Measurements from ENCODE around the gene FIBIN. TPM values are rescaled to one million over a fixed set of nuclear protein-coding genes. Genes with fewer than 3 reads are reported as not detected.

The FIBIN gene
- total RNA-seq, 1 donor from 2014 or later = 42.8 TPM

DNA sequence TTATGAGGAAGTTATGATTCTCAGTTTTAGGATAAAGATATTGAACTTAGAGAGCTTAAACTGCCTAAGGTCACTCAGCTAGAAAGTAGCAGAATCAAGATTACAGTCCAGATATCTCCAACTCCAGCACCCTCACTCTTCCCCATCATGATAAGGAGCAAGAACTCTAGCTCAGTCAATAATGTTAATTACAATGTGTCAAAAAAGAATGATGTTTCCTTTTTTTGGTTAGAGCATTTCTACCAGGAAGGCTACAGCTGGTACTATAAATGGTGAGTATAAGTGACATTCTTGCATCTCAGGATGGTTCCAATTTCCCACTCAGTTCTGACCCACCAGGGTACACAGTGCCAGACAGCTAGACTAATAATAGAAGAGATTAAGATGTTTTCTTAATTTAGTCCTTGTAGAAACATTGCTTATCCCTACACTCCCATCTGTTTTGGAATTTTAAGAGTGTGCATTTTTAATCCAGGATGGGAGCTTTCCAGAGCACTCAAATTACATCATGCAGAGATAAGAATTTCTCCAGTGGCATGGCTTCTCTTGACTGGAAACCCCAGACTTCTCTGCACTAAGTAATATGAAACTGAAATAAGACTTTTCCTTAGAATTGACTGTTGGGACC lies 25.1 kb downstream of the FIBIN start:
- Histone ChIP-seq H3K27ac (ENCODE audit: low read depth, low read length) (no peak overlapping the region), H3K4me1 (ENCODE audit: control insufficient read depth in 3 of 3, insufficient read depth in 3 of 3, low read length in 3 of 3) (no peaks in the 10 kb centered on the region), H3K4me3 (ENCODE audit: low read length in 3 of 3) (no peak overlapping the region), H3K27me3 (ENCODE audit: control insufficient read depth in 3 of 3, insufficient read depth in 3 of 3, low read length in 3 of 3) (no peaks in the 10 kb centered on the region), H3K36me3 (ENCODE audit: control insufficient read depth in 3 of 3, insufficient read depth in 3 of 3, low read length in 3 of 3) (no peaks in the 10 kb centered on the region), H3K9me3 (ENCODE audit: control insufficient read depth in 3 of 3, low read length in 3 of 3) (no peaks in the 10 kb centered on the region), H3K9ac (ENCODE audit: low read depth in 1 of 3, low read length in 3 of 3) (no peak overlapping the region)

DNA sequence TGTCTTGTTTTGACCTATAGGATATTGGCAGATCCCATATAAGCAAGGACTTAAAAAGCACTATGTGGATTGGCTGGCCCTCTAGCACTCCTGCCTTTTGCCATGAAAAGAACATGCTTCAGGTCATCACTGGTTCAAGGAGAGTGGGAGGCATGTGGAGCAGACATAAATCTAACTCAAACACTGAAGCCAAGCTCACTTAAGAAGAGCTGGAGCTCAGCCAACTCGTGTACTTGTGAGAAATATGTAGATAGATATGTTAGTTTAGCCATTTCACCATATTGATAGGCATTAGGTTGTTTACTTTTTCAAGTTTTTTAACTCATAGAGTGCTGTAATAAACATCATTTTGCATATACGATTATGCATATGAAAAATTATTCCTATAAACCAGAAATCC lies 26.8 kb downstream of the FIBIN start:
- no peaks in the 10 kb centered on the region for H3K9me3 ChIP-seq (ENCODE audit: control insufficient read depth in 3 of 3, low read length in 3 of 3)

DNA sequence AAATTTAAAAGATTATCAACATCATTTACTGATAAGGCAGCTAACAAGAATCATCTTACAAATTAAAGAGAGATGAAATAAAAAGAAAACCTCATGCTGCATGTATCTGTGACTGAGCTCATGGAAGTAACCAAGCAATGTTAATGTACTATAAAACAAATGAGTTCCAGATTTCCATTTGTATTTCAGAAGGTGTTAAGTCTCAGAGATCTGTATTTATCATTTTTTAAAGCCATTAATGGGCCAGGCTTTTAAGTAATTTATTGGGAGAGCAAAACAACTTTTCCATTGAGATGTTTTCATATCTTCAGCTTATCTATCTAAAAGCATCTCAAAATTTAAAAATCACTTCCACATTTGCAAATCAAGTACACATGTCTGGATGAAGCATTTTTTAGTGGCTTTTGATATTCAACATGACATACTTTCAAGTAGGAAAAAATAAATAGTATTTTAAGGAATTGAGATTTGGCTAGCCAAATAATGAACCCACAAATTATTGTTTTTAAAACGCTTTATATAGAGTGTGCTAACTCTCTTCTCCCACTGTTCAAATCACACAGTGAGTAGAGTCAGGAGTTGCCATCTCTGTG lies 28.8 kb downstream of the FIBIN start:
- H3K27me3 ChIP-seq (ENCODE audit: control insufficient read depth in 3 of 3, insufficient read depth in 3 of 3, low read length in 3 of 3) = peaks cover 0 to 3% (median 0%) of the 10 kb centered on the region in 3 donors
- H3K27ac ChIP-seq (ENCODE audit: low read depth, low read length) = no peak overlapping the region
- no peak overlapping the region for H3K9ac ChIP-seq (ENCODE audit: low read depth in 1 of 3, low read length in 3 of 3)
- no peaks in the 10 kb centered on the region for H3K36me3 ChIP-seq (ENCODE audit: control insufficient read depth in 3 of 3, insufficient read depth in 3 of 3, low read length in 3 of 3)
- H3K4me3 ChIP-seq (ENCODE audit: low read length in 3 of 3) = no peak overlapping the region
- no peaks in the 10 kb centered on the region for H3K4me1 ChIP-seq (ENCODE audit: control insufficient read depth in 3 of 3, insufficient read depth in 3 of 3, low read length in 3 of 3)
- no peaks in the 10 kb centered on the region for H3K9me3 ChIP-seq (ENCODE audit: control insufficient read depth in 3 of 3, low read length in 3 of 3)

More for the DNA sequence above, 26.8 kb downstream of the FIBIN start:
- Histone ChIP-seq H3K4me3 (ENCODE audit: low read length in 3 of 3) (no peak overlapping the region), H3K36me3 (ENCODE audit: control insufficient read depth in 3 of 3, insufficient read depth in 3 of 3, low read length in 3 of 3) (no peaks in the 10 kb centered on the region), H3K27me3 (ENCODE audit: control insufficient read depth in 3 of 3, insufficient read depth in 3 of 3, low read length in 3 of 3) (no peaks in the 10 kb centered on the region), H3K4me1 (ENCODE audit: control insufficient read depth in 3 of 3, insufficient read depth in 3 of 3, low read length in 3 of 3) (no peaks in the 10 kb centered on the region), H3K9ac (ENCODE audit: low read depth in 1 of 3, low read length in 3 of 3) (no peak overlapping the region), H3K27ac (ENCODE audit: low read depth, low read length) (no peak overlapping the region)

DNA sequence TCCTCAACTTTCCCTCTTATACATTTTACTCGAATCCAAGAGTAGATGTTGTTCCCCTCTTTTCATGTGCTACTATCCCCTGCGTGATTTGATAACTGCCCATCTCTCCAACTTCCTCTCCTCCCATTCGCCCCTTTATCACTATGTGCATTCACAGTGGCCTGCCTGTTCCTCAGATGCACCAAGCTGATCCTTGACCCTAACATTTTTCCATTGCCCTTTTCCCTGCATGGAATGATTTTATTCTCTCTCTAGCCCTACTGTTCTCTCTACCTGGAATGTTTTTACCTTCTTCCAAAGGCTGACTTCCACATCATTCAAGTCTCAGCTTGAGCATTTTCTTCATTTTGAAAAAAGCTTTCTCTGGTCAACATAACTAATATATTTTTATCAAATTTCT lies 31.0 kb downstream of the FIBIN start:
- Histone ChIP-seq H3K27ac (ENCODE audit: low read depth, low read length) (no peak overlapping the region), H3K9ac (ENCODE audit: low read depth in 1 of 3, low read length in 3 of 3) (no peak overlapping the region), H3K27me3 (ENCODE audit: control insufficient read depth in 3 of 3, insufficient read depth in 3 of 3, low read length in 3 of 3) (peaks cover 0 to 3% (median 0%) of the 10 kb centered on the region in 3 donors), H3K9me3 (ENCODE audit: control insufficient read depth in 3 of 3, low read length in 3 of 3) (no peaks in the 10 kb centered on the region), H3K4me1 (ENCODE audit: control insufficient read depth in 3 of 3, insufficient read depth in 3 of 3, low read length in 3 of 3) (no peaks in the 10 kb centered on the region), H3K4me3 (ENCODE audit: low read length in 3 of 3) (no peak overlapping the region), H3K36me3 (ENCODE audit: control insufficient read depth in 3 of 3, insufficient read depth in 3 of 3, low read length in 3 of 3) (no peaks in the 10 kb centered on the region)

DNA sequence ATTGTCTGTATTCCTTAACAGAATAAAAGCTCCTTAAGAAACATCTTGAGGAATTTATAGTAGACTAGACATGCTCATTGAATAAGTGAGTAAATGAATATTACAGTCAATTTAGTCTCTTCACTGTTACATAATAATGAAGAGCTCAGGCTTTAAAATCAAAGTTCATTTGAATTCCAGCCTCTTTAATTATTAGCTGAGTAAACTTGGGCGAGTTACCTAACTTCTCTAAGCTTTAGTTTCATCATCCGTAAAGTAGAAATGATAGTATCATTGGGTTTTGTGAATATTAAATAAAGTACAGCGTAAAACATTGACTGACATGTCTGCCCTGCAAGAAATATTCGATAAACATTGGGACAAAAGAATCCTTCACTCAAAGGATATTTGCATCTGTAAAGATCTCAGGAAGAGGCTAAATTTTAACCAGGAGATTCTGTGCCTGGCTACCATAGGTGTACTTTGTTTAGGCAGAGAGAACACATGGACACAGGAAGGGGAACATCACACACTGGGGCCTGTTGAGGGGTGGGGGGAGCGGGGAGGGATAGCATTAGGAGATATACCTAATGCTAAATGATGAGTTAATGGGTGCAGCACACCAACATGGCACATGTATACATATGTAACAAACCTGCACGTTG lies 31.5 kb downstream of the FIBIN start:
- no peak overlapping the region for H3K4me3 ChIP-seq (ENCODE audit: low read length in 3 of 3)
- H3K36me3 ChIP-seq (ENCODE audit: control insufficient read depth in 3 of 3, insufficient read depth in 3 of 3, low read length in 3 of 3) = no peaks in the 10 kb centered on the region
- H3K9ac ChIP-seq (ENCODE audit: low read depth in 1 of 3, low read length in 3 of 3) = no peak overlapping the region
- peaks cover 0 to 3% (median 0%) of the 10 kb centered on the region in 3 donors for H3K27me3 ChIP-seq (ENCODE audit: control insufficient read depth in 3 of 3, insufficient read depth in 3 of 3, low read length in 3 of 3)
- H3K27ac ChIP-seq (ENCODE audit: low read depth, low read length) = no peak overlapping the region
- H3K9me3 ChIP-seq (ENCODE audit: control insufficient read depth in 3 of 3, low read length in 3 of 3) = no peaks in the 10 kb centered on the region
- no peaks in the 10 kb centered on the region for H3K4me1 ChIP-seq (ENCODE audit: control insufficient read depth in 3 of 3, insufficient read depth in 3 of 3, low read length in 3 of 3)

DNA sequence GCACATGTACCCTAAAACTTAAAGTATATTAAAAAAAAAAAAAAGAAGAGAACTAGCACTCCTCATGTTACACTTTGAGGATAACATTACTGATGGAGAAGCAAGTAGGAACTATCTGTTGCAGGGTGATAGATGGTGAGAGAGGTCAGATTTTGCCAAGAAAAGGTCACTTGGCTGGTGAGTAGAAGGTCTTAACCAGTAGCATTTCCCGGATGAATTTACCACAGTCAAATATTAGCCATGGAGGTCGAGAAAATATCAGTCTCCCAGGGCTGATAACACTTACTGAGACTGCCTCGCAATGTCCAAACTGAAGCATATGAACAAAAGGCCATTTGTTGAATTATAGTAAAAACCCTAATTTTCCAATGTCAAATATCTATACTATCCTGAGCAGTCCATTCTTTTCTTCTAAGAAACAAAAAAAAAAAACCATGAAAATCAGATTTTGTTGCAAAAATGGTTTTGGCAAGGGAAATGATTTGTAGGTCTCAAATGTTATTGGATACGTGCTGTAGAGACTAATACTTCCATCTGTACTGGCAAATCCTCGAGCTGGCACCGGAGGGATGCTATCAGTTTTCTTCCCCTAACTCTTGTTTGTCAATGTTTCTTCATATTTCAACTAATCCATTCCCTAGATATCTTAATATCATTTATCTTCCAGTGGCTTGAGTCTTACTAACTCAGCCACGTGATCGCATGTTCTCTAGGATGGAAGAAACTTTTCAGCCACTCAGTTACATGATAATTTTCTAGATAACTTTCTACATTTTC lies 32.2 kb downstream of the FIBIN start:
- no peak overlapping the region for H3K4me3 ChIP-seq (ENCODE audit: low read length in 3 of 3)
- peaks cover 0 to 3% (median 0%) of the 10 kb centered on the region in 3 donors for H3K27me3 ChIP-seq (ENCODE audit: control insufficient read depth in 3 of 3, insufficient read depth in 3 of 3, low read length in 3 of 3)
- H3K9me3 ChIP-seq (ENCODE audit: control insufficient read depth in 3 of 3, low read length in 3 of 3) = no peaks in the 10 kb centered on the region
- H3K9ac ChIP-seq (ENCODE audit: low read depth in 1 of 3, low read length in 3 of 3) = no peak overlapping the region
- H3K27ac ChIP-seq (ENCODE audit: low read depth, low read length) = no peak overlapping the region
- H3K36me3 ChIP-seq (ENCODE audit: control insufficient read depth in 3 of 3, insufficient read depth in 3 of 3, low read length in 3 of 3) = no peaks in the 10 kb centered on the region
- no peaks in the 10 kb centered on the region for H3K4me1 ChIP-seq (ENCODE audit: control insufficient read depth in 3 of 3, insufficient read depth in 3 of 3, low read length in 3 of 3)

DNA sequence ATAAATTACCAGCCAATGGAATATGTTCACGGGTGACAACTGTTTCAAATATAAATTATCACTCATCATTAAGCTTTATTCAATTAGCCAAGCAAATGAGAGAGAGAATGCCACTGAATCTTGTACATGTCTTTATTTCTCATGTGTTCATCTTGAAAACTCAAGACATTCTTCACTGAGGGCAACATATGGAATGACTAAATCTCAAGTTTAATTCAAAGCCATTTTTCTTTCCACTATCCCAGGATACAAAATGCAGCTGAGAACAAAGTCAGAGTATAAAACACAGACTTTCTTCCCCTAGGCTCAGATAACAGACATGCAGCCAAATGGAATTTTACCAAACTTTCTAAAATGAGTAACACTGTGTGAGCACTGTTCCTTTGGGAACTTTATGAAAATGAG lies 34.7 kb downstream of the FIBIN start:
- Histone ChIP-seq H3K4me3 (ENCODE audit: low read length in 3 of 3) (no peak overlapping the region), H3K36me3 (ENCODE audit: control insufficient read depth in 3 of 3, insufficient read depth in 3 of 3, low read length in 3 of 3) (no peaks in the 10 kb centered on the region), H3K27me3 (ENCODE audit: control insufficient read depth in 3 of 3, insufficient read depth in 3 of 3, low read length in 3 of 3) (peaks cover 0 to 3% (median 0%) of the 10 kb centered on the region in 3 donors), H3K9me3 (ENCODE audit: control insufficient read depth in 3 of 3, low read length in 3 of 3) (no peaks in the 10 kb centered on the region), H3K4me1 (ENCODE audit: control insufficient read depth in 3 of 3, insufficient read depth in 3 of 3, low read length in 3 of 3) (no peaks in the 10 kb centered on the region), H3K9ac (ENCODE audit: low read depth in 1 of 3, low read length in 3 of 3) (no peak overlapping the region), H3K27ac (ENCODE audit: low read depth, low read length) (no peak overlapping the region)

DNA sequence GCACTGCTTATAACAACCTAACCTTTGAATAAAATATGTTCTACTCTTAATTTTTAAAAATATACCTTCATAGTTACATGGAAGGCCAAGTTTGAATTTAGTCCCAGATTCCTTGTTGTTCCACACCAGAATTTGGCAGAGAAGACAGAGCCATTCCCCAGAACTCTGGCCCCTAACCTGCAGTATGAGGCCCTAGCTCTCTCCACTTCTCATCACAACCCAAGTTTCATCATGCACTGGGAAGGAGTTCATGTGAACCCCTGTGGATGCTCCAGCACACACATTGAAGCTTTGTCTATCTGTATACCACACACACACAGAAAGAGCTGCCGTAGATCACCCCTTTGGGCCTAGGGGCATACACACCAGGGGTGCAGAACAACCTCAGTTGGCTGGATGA lies 36.1 kb downstream of the FIBIN start:
- no peak overlapping the region for H3K9ac ChIP-seq (ENCODE audit: low read depth in 1 of 3, low read length in 3 of 3)
- peaks cover 0 to 3% (median 0%) of the 10 kb centered on the region in 3 donors for H3K27me3 ChIP-seq (ENCODE audit: control insufficient read depth in 3 of 3, insufficient read depth in 3 of 3, low read length in 3 of 3)
- H3K9me3 ChIP-seq (ENCODE audit: control insufficient read depth in 3 of 3, low read length in 3 of 3) = no peaks in the 10 kb centered on the region
- H3K27ac ChIP-seq (ENCODE audit: low read depth, low read length) = no peak overlapping the region
- no peaks in the 10 kb centered on the region for H3K4me1 ChIP-seq (ENCODE audit: control insufficient read depth in 3 of 3, insufficient read depth in 3 of 3, low read length in 3 of 3)
- no peaks in the 10 kb centered on the region for H3K36me3 ChIP-seq (ENCODE audit: control insufficient read depth in 3 of 3, insufficient read depth in 3 of 3, low read length in 3 of 3)
- H3K4me3 ChIP-seq (ENCODE audit: low read length in 3 of 3) = no peak overlapping the region

DNA sequence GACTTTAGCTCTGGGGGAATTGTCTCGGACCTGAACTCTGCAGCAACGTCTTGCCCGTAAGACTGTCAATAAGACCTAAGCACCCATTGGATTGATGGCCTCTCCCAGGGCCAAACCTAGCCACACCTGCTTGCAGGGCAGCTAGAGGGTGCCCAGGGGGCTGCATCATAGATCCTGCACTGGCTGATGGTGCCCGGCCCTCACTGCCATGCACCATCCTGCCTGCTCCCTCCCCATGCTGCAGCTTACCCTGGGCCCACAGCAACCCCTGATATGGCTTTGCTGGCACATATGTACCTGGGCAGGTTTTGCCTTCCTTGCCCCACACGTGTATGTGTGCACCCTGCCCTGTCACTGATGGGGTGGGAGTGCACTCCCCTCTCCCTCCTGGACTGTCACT lies 37.8 kb downstream of the FIBIN start:
- H3K27ac ChIP-seq (ENCODE audit: low read depth, low read length) = no peak overlapping the region
- H3K4me3 ChIP-seq (ENCODE audit: low read length in 3 of 3) = no peak overlapping the region
- no peaks in the 10 kb centered on the region for H3K4me1 ChIP-seq (ENCODE audit: control insufficient read depth in 3 of 3, insufficient read depth in 3 of 3, low read length in 3 of 3)
- peaks cover 0 to 3% (median 0%) of the 10 kb centered on the region in 3 donors for H3K27me3 ChIP-seq (ENCODE audit: control insufficient read depth in 3 of 3, insufficient read depth in 3 of 3, low read length in 3 of 3)
- no peak overlapping the region for H3K9ac ChIP-seq (ENCODE audit: low read depth in 1 of 3, low read length in 3 of 3)
- H3K9me3 ChIP-seq (ENCODE audit: control insufficient read depth in 3 of 3, low read length in 3 of 3) = peaks cover 0 to 3% (median 0%) of the 10 kb centered on the region in 3 donors
- H3K36me3 ChIP-seq (ENCODE audit: control insufficient read depth in 3 of 3, insufficient read depth in 3 of 3, low read length in 3 of 3) = no peaks in the 10 kb centered on the region

DNA sequence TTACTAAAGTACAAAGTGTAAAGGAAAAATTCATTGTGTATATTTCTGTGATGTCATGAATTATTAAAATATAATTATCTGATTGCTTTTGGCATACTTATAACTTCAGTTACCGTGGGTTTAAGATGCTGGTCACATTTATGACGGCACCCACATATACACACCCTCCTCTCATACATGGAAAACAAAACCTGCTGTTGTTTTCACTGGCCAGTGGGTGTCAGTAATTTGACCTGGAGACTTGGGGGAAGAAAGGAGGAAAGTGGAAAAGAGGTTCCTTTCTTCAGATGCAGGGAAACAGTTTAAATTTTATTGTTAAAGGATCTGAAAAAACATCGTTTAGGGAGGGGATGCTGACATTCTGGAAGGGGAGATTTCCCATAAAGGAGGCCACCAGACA lies 46.0 kb downstream of the FIBIN start:
- Histone ChIP-seq H3K4me3 (ENCODE audit: low read length in 3 of 3) (no peak overlapping the region), H3K27me3 (ENCODE audit: control insufficient read depth in 3 of 3, insufficient read depth in 3 of 3, low read length in 3 of 3) (no peaks in the 10 kb centered on the region), H3K4me1 (ENCODE audit: control insufficient read depth in 3 of 3, insufficient read depth in 3 of 3, low read length in 3 of 3) (peaks cover 0 to 4% (median 3%) of the 10 kb centered on the region in 3 donors), H3K27ac (ENCODE audit: low read depth, low read length) (no peak overlapping the region), H3K9me3 (ENCODE audit: control insufficient read depth in 3 of 3, low read length in 3 of 3) (peaks cover 0 to 3% (median 0%) of the 10 kb centered on the region in 3 donors), H3K9ac (ENCODE audit: low read depth in 1 of 3, low read length in 3 of 3) (no peak overlapping the region), H3K36me3 (ENCODE audit: control insufficient read depth in 3 of 3, insufficient read depth in 3 of 3, low read length in 3 of 3) (no peaks in the 10 kb centered on the region)
